ENCODE data around the gene ATXN1.

- TF ChIP-seq CTCF (IDR thresholded peaks at IDR 0.05) (no peak), POLR2AphosphoS5 (IDR thresholded peaks at IDR 0.05) (no peak)
These were observed 289.4 kb downstream of the ATXN1 start for GRCh38 chr6:16471910-16472297.
